VCaP (cell line): ENCODE data around the gene NGEF.
"Not testable (repeated sequence)": the region's sequence is repeated elsewhere in the genome, so short reads cannot be mapped to it uniquely, and the experiment has no call there.

Source experiments
- H3K27ac ChIP-seq: fragments of 450-650 bp; 2 replicates; pipeline ENCODE4 v1.5.1; 2017
- CTCF ChIP-seq: fragments of 450-650 bp; conservative IDR thresholded peaks from 2 replicates; pipeline ENCODE4 v1.5.1; 2017; ENCODE audit warnings: mild to moderate bottlenecking, moderate library complexity

The NGEF gene

GRCh38 chr2:232852676-232853075, 160.4 kb downstream of the NGEF start:
- H3K27ac ChIP-seq, result no peak overlapping the region
- TF ChIP-seq CTCF, result no peak

- H3K27ac ChIP-seq, result not testable (repeated sequence)
Observed at GRCh38 chr2:232852081-232852480, 161.0 kb downstream of the NGEF start.

- TF ChIP-seq CTCF, result no peak
- H3K27ac ChIP-seq, result no peak overlapping the region
Observed at GRCh38 chr2:232850039-232850438, 163.0 kb downstream of the NGEF start.

GRCh38 chr2:232846055-232846454, 167.0 kb downstream of the NGEF start:
- H3K27ac ChIP-seq, result no peak overlapping the region
- TF ChIP-seq CTCF, result no peak

- no peak; the same call in 1 of the 2 replicates for TF ChIP-seq CTCF
- no peak overlapping the region for H3K27ac ChIP-seq
Observed at GRCh38 chr2:232843834-232844233, 169.2 kb downstream of the NGEF start.

GRCh38 chr2:232842689-232843088, 170.4 kb downstream of the NGEF start:
- TF ChIP-seq CTCF, result no peak
- H3K27ac ChIP-seq, result no peak overlapping the region

GRCh38 chr2:232839411-232840079, 173.5 kb downstream of the NGEF start:
- no peak for TF ChIP-seq CTCF
- H3K27ac ChIP-seq, result peak overlapping the region; percentile 59

- TF ChIP-seq CTCF, result no peak
- peak overlapping the region; percentile 59 for H3K27ac ChIP-seq
Observed at GRCh38 chr2:232838406-232838874, 174.6 kb downstream of the NGEF start.
